ENCODE results near the gene PHLDA1. TPM values are rescaled to one million over a fixed set of nuclear protein-coding genes. Genes with fewer than 3 reads are reported as not detected.

PHLDA1 gene
- total RNA-seq, 2 donors from 2014 or later = 5.7 to 10.4 TPM

DNA sequence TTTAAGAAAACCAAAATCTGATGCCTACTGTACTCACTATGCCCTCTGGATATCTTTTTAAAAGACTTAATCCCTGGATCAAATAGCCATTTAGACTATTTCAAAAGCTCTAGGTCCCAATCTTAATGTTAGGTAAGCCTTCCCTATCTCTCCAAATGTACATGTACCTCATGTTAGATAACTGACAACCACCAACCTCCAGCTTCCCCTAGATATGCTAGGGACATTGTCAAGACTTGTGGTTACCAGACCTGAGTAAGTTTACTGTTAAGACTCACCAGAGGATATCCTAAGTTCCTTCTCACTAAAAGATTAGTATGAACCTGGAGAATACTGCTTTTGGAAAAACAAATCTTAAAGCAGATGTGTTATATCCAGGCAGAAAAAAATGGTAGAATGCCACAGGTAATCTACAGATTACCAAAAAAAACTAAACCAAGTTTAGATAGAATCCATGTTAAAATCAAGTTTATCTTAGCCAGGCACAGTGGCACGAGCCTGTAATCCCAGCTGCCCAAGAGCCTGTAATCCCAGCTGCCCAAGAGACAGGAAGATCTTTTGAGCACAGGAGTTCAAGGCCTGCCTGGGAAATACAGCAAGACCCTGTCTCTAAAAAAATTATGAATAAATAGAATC is 43.2 kb upstream of the PHLDA1 start:
- Histone ChIP-seq H3K9me3 (no peaks in the 10 kb centered on the region), H3K9ac (ENCODE audit: low read depth in 2 of 2, low read length in 2 of 2) (no peak overlapping the region), H3K27ac (no peak overlapping the region), H3K4me3 (no peak overlapping the region), H3K4me1 (no peaks in the 10 kb centered on the region), H3K27me3 (no peaks in the 10 kb centered on the region), H3K36me3 (no peaks in the 10 kb centered on the region)
- no peak for TF ChIP-seq CTCF (IDR thresholded peaks at IDR 0.05)
- DNase-seq = no peak
- intact Hi-C loops (cut with DNase I) = no loop called here

DNA sequence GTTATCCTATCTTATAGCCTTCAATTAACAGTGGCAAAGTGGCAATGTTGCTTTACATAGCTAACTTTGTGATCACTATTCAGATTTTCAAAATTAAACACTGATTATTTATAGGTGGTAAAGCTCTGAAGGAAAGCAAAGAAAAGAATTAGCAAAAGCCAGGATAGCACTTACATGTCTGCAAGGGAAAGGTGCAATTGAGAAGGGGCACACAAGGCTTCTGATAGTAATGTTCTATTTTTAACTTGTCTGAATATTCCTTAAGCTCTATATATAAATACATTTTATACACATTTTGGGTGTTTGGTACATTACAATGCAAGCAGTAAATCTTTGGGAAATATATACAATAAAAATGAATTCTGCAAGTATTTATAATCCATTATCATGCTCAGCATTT is 42.0 kb upstream of the PHLDA1 start:
- no peak for DNase-seq
- intact Hi-C loops (cut with DNase I) = no loop called here

DNA sequence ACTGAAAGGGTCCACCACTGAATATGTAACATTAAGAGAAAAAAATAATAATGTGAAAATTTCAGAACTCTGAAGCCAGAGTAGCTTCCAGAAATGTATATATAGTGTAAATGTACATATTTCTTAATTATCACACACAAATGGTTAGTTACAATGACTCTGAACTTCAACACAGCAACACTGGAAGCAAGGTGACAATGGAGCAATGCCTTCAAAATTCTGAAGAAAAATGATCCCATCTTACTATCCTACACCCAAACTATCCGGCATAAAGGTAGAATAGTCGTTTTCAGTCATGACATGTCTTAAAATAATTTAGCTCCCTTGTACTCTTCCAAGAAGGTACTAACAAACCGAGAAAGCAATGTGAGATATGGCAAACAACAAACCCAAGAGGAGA is 41.0 kb upstream of the PHLDA1 start:
- Histone ChIP-seq H3K9me3 (no peaks in the 10 kb centered on the region), H3K4me1 (no peaks in the 10 kb centered on the region), H3K27ac (no peak overlapping the region), H3K36me3 (no peaks in the 10 kb centered on the region), H3K9ac (ENCODE audit: low read depth in 2 of 2, low read length in 2 of 2) (no peak overlapping the region), H3K4me3 (no peak overlapping the region), H3K27me3 (no peaks in the 10 kb centered on the region)
- no peak for DNase-seq
- TF ChIP-seq CTCF (IDR thresholded peaks at IDR 0.05) = no peak
- intact Hi-C loops (cut with DNase I) = no loop called here

More for the DNA sequence above, 42.0 kb upstream of the PHLDA1 start:
- no peaks in the 10 kb centered on the region for H3K4me1 ChIP-seq
- no peaks in the 10 kb centered on the region for H3K36me3 ChIP-seq
- H3K4me3 ChIP-seq = no peak overlapping the region
- no peak overlapping the region for H3K9ac ChIP-seq (ENCODE audit: low read depth in 2 of 2, low read length in 2 of 2)
- no peaks in the 10 kb centered on the region for H3K9me3 ChIP-seq
- no peak for TF ChIP-seq CTCF (IDR thresholded peaks at IDR 0.05)
- H3K27ac ChIP-seq = no peak overlapping the region
- H3K27me3 ChIP-seq = no peaks in the 10 kb centered on the region

- DNase-seq = no peak
- Histone ChIP-seq H3K27ac (no peak overlapping the region), H3K9ac (ENCODE audit: low read depth in 2 of 2, low read length in 2 of 2) (no peak overlapping the region), H3K27me3 (no peaks in the 10 kb centered on the region), H3K9me3 (peaks cover 9% of the 10 kb centered on the region), H3K36me3 (no peaks in the 10 kb centered on the region), H3K4me1 (no peaks in the 10 kb centered on the region), H3K4me3 (no peak overlapping the region)
- no peak for TF ChIP-seq CTCF (IDR thresholded peaks at IDR 0.05)
- intact Hi-C loops (cut with DNase I) = no loop called here
Observed at GRCh38 chr12:76069339-76069738, 37.8 kb upstream of the PHLDA1 start.

DNA sequence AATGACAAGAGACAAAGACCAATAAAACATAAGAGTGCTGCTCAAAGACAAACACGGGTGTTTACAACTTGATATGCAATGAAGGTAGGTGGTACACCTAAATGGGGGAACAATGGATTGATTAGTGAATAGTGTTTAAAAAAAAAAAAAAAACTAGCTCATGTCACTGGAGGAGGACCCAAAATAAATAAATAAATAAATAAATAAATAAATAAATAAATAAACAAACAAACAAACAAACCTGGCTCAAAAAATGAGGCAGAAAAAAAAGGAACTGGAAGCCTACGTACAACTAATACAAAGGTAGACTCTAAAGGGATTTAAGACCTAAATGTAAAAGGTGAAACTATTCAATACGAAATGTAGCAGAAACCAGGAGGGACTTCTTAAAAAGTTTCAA is 34.3 kb upstream of the PHLDA1 start:
- H3K9me3 ChIP-seq = peaks cover 9% of the 10 kb centered on the region
- no peaks in the 10 kb centered on the region for H3K4me1 ChIP-seq
- H3K9ac ChIP-seq (ENCODE audit: low read depth in 2 of 2, low read length in 2 of 2) = no peak overlapping the region
- TF ChIP-seq CTCF (IDR thresholded peaks at IDR 0.05) = no peak
- intact Hi-C loops (cut with DNase I) = no loop called here
- H3K36me3 ChIP-seq = no peaks in the 10 kb centered on the region
- H3K27me3 ChIP-seq = no peaks in the 10 kb centered on the region
- DNase-seq = no peak
- no peak overlapping the region for H3K4me3 ChIP-seq
- no peak overlapping the region for H3K27ac ChIP-seq

All from colonic mucosa (tissue), 4 donors.